HepG2 (cell line): ENCODE data around the gene FMNL1. TPM values are rescaled to one million over a fixed set of nuclear protein-coding genes. Genes with fewer than 3 reads are reported as not detected.

Experiments
- ZBTB40 ChIP-seq, 2 experiments: fragments of 450-650 bp in 1 of 2; sonication (generic) in 1 of 2; formaldehyde crosslinking in 1 of 2; IDR thresholded peaks; 2 replicates each; pipeline versions ENCODE4 v1.6.1 to v1.8.0; 2016 to 2022; ENCODE audit warnings: antibody characterized with exemption in 1 of 2, mild to moderate bottlenecking in 1 of 2, missing genetic modification reagents in 1 of 2
- ZNF251 ChIP-seq: sonication (generic); formaldehyde crosslinking; IDR thresholded peaks from 2 replicates; pipeline ENCODE4 v1.9.0; 2021; ENCODE audit warnings: mild to moderate bottlenecking, missing genetic modification reagents
- polyA plus RNA-seq, 8 experiments: library from polyadenylated mRNA; depleted of rRNA in 3 of 8; stranded (reverse) in 7 of 8; unstranded in 1 of 8; fragments of >200 nt; fragmentation: Illumina TruSeq in 4 of 8; extraction: Trizol in 4 of 8; gene quantifications; 2 replicates each; pipeline versions ENCODE4 v1.2.1 to v1.2.3, GENCODE V29; 2011 to 2016; ENCODE audit warnings: low read depth in 4 of 8, missing spikeins in 1 of 8, mixed read lengths in 1 of 8; ENCODE audit not compliant: insufficient read depth in 1 of 8
- total RNA-seq, 5 experiments: library from RNA; depleted of rRNA; stranded (reverse); fragments of >200 nt; fragmentation: Illumina TruSeq; extraction: Trizol; gene quantifications; 2 replicates each; pipeline ENCODE4 v1.2.3, GENCODE V29; 2016; ENCODE audit warnings: low read depth in 1 of 5

FMNL1 gene
- total and polyA plus RNA-seq, 2 of the 13 experiments (the other 11 are each of a cell fraction or from before 2014, with no cell fraction given), result 0.53 to 0.70 TPM

- TF ChIP-seq ZBTB40 (IDR thresholded peaks at IDR 0.05) (no peak), ZBTB40 (CRISPR knock-in tag; IDR thresholded peaks at IDR 0.05) (no peak), ZNF251 (no peak)
Measured at GRCh38 chr17:45227101-45227925, 5.6 kb downstream of the FMNL1 start (continued).
